ENCODE results near the gene CAMK2D.

The CAMK2D gene

DNA sequence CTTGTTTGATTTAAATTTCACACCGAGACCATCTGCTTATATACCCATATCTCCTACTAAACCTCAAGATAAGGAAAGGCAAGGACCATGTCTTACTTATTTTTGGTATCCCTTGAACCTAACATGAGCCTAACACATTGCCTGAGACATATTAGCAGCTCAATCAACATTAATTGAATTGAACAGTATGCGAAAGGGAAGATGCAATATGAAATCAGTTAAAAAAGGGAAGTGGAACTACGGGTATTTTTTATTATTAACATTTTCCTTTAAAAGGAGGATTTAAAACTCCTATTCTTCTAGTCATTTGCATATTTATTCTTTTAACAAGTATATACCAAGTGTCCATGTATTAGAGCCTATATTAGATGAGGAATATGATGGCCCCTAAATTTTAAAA, 197.0 kb downstream of the CAMK2D start:
- DNase-seq (ENCODE audit: low spot score), result no peak

- no peak for DNase-seq (ENCODE audit: low spot score)
Measured at GRCh38 chr4:113563691-113564378, 197.7 kb downstream of the CAMK2D start.

DNA sequence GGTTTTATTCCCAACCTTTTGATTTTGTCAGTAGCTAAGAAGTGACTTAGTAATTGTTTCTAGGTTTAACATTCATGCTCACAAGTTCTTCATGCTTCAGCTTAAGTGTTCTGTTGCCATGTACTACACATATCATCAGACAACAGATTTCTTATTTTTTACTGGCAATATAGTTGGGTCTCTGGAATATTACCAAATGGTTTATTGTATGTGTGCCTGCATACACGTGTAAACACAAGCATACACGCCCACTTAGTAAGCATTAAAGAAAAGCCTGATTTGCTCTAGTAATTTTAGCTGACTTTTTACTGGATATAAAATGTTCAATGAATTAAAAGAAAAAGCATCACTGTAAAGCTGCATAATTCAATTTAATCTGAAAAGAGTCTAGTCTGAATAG, 199.8 kb downstream of the CAMK2D start:
- no peak for DNase-seq (ENCODE audit: low spot score)

- no peak for DNase-seq (ENCODE audit: low spot score)
Measured at GRCh38 chr4:113561092-113561491, 200.4 kb downstream of the CAMK2D start.

GRCh38 chr4:113560579-113560978, 201.0 kb downstream of the CAMK2D start:
- DNase-seq (ENCODE audit: low spot score), result no peak

GRCh38 chr4:113559947-113560346, 201.6 kb downstream of the CAMK2D start:
- DNase-seq (ENCODE audit: low spot score), result no peak

GRCh38 chr4:113556382-113557134, 205.0 kb downstream of the CAMK2D start:
- DNase-seq (ENCODE audit: low spot score), result no peak

DNA sequence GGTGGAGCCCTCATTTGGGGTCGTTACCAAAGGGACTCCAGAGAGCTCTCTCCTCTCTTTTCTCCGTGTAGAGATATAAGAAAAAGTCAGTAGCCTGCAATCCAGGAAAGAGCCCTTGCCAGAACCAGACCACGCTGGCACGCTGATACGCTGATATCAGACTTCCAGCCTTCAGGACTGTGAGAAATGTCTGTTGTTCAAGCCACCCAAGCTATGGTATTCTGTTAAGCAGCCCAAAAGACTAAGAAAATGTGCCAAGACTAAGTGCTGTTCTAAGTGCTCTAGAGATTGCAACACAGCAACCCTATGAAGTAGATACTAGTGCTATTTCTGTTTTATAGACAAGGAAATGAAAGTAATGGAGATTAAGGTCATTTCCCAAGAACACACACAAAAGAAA, 205.7 kb downstream of the CAMK2D start:
- DNase-seq (ENCODE audit: low spot score), result no peak

GRCh38 chr4:113553082-113553481, 208.5 kb downstream of the CAMK2D start:
- DNase-seq (ENCODE audit: low spot score), result no peak

DNA sequence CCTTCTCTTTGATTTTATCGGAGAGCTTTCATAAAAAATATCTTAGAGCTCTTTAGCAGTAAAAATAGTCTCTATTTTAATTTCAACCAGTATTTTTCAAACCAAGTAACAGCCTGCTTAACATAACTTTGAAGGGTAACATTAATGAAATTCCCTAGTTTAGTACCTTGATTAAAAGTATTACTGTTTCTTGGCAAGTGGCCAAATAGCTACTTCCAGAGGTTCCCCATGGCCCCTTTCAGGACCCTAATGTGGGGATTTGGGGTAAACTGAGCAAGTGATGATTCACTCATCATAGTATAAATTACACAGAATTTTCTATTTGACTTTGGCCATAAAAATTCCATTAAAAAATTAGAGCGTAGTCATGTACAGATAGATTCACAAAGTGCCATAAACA, 211.0 kb downstream of the CAMK2D start:
- no peak for DNase-seq (ENCODE audit: low spot score)

GRCh38 chr4:113548303-113548702, 213.2 kb downstream of the CAMK2D start:
- no peak for DNase-seq (ENCODE audit: low spot score)

- DNase-seq (ENCODE audit: low spot score), result peak; percentile 87
Measured at GRCh38 chr4:113547487-113548042, 214.0 kb downstream of the CAMK2D start.

GRCh38 chr4:113541933-113542332, 219.6 kb downstream of the CAMK2D start:
- no peak for DNase-seq (ENCODE audit: low spot score)

GRCh38 chr4:113540859-113541258, 220.7 kb downstream of the CAMK2D start:
- no peak for DNase-seq (ENCODE audit: low spot score)

DNA sequence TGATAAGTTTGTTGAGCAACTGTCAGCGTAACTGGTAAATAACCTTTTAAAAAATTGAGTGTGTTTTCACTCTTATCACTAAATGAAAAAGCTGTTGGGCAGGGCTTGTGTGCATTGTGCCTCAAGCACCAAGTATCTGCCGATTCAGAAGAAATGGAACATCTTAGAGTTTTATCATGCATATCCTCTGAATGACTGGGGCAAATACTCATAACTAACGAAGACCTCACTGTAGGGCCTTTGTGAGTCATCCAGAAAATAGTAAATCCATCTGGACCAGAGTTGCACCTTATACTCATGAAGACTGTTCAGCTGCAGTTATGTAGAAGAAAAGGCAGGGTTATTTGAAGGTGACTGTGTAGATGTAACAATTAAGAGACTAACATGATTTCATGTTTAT, 222.1 kb downstream of the CAMK2D start:
- no peak for DNase-seq (ENCODE audit: low spot score)

DNA sequence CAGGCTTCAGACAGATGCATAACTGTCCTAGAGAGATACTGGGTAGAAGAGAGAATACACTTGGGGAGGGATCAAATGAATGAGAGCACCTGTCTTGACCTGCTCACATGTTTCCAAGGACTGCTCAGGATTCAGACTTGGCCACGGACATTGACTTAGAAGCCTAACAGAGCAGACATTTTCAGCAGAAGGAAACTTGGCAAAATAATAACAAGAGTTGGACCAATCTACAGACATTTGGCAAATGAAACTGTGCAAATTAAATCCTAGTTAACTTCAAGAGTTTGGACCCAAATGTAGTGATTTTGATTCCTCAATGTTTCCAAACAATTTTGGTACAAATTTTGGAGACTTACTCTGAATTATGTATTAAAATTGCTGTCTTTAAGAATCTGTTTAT, 223.9 kb downstream of the CAMK2D start:
- DNase-seq (ENCODE audit: low spot score), result no peak

- no peak for DNase-seq (ENCODE audit: low spot score)
Measured at GRCh38 chr4:113537203-113537602, 224.3 kb downstream of the CAMK2D start.

DNA sequence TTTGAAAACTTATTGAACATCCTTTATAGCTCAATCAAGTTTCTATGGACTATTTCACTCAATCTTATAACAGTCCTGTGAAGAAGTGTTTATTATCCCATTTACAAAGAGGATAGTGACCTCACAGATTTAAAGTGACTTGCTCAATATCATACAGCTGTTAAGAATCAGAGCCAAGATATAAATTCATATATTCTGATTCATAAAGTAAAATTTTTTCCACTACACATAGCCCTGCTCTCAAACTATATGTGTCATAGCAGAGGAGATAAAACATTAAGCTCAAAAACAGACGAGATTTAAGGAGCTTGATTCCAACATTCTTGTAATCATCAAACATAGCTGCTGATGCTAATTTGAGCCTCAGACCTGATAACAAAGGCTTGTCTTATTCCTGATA, 226.8 kb downstream of the CAMK2D start:
- no peak for DNase-seq (ENCODE audit: low spot score)

DNA sequence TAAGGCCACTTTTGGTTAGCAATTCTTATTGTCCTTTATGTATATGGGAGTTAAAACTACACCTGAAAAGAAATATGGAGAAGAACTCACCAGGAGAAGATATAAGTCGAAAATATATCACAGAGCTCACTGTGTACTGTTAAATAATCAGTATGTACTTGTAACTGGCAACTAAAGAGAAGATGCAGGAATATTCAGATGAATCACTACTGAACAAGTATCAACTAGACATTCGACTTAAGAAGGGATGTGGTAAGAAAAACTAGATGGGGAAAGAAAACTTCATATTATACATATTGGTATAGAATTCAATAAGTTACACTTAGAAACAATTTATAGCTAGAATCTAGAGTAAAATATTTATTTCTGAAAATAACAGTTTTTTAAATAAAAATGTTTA, 230.0 kb downstream of the CAMK2D start:
- DNase-seq (ENCODE audit: low spot score), result no peak

DNA sequence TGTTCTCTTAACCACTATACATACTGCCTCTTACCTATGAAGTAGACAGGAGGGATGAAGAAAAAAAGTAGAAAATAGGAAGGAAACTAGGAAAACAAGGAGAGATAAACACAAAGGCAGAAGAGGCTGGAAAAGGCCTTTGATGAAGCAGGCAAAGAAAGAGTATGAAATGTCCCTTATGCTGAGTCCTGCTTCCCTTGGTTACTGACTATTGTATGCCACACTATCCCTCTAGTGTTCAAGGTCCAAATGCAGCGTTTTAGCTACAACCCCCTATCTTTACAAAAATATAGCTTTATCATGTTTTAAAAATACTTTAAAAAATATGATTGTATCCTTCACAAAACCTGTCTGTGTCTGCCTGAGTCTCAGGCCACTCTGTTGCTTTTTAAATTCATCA, 233.1 kb downstream of the CAMK2D start:
- no peak for DNase-seq (ENCODE audit: low spot score)

DNA sequence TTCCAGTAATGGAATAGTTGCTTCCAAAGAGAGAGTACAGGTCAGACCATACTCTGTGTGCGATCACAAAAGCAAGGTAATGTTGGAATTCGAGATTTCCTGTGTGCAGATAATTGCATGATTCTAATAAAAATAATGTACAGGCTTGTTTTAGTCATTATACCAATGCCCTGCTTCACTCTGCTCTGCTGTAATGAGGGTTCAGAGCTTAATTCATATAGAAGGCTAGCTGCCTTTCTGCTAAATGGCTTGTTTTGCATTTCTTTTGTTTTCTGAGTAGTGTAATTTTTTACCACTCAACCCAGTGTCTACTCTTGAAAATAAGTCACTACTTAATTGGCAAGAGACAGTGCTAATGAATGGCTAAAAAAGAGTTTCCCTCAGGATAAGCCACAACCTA, 236.0 kb downstream of the CAMK2D start:
- no peak for DNase-seq (ENCODE audit: low spot score)

- DNase-seq (ENCODE audit: low spot score), result no peak
Measured at GRCh38 chr4:113524505-113525186, 236.9 kb downstream of the CAMK2D start.

DNA sequence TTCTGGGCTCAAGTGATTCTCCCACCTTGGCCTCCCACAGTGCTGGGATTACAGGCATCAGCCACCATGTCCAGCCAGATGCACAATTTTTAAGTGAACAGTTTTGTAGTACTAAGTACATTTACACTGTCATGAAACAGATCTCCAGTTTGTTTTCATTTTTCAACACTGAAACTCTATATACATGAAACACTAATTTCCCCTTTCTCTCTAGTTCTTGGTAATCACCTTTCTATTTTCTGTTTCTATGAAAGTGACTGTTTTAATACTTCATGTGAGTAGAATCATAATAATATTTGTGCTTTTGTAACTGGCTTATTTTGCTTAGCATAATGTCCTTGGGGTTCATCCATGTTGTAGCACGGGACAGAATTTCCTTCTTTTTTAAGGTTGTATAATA, 237.4 kb downstream of the CAMK2D start:
- DNase-seq (ENCODE audit: low spot score), result no peak
